ENCODE results near the gene TREML4. TPM values are rescaled to one million over a fixed set of nuclear protein-coding genes. Genes with fewer than 3 reads are reported as not detected.

TREML4 gene
- total and polyA plus RNA-seq, 9 of the 15 experiments (the other 6 are each of a cell fraction or from before 2014, with no cell fraction given) = not detected

DNA sequence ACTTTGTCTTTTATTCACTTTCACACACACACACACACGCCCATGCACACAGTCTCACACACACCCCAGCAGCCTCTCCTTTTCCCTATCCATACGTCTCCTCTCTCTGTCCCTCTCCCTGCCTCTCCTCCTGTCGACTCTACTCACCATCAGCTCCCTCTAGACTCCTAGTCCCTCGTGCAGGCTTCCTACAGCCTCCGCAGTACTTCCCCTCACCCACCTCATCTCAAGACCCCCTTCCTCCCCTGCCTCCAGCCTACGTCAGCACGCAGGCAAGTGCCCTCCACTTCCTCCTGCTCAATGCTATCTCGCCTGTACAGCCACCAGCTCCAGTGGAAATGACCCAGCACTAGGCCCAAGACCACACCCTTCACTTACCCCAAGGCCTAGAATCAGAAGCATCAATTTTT is 26.4 kb upstream of the TREML4 start (continued):
- TF ChIP-seq, protein P1, sequence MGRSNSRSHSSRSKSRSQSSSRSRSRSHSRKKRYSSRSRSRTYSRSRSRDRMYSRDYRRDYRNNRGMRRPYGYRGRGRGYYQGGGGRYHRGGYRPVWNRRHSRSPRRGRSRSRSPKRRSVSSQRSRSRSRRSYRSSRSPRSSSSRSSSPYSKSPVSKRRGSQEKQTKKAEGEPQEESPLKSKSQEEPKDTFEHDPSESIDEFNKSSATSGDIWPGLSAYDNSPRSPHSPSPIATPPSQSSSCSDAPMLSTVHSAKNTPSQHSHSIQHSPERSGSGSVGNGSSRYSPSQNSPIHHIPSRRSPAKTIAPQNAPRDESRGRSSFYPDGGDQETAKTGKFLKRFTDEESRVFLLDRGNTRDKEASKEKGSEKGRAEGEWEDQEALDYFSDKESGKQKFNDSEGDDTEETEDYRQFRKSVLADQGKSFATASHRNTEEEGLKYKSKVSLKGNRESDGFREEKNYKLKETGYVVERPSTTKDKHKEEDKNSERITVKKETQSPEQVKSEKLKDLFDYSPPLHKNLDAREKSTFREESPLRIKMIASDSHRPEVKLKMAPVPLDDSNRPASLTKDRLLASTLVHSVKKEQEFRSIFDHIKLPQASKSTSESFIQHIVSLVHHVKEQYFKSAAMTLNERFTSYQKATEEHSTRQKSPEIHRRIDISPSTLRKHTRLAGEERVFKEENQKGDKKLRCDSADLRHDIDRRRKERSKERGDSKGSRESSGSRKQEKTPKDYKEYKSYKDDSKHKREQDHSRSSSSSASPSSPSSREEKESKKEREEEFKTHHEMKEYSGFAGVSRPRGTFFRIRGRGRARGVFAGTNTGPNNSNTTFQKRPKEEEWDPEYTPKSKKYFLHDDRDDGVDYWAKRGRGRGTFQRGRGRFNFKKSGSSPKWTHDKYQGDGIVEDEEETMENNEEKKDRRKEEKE (IDR thresholded peaks at IDR 0.05; ENCODE audit: borderline replicate concordance in 1 of 2, control insufficient read depth in 1 of 2, low read depth in 2 of 2, low read length in 1 of 2) = no peak
- TF ChIP-seq KDM4B (IDR thresholded peaks at IDR 0.05; ENCODE audit: borderline replicate concordance in 2 of 2, low read depth in 1 of 2) = no peak
- TF ChIP-seq PHF20 (IDR thresholded peaks at IDR 0.05; ENCODE audit: partially characterized antibody) = no peak
- TF ChIP-seq, protein P2, sequence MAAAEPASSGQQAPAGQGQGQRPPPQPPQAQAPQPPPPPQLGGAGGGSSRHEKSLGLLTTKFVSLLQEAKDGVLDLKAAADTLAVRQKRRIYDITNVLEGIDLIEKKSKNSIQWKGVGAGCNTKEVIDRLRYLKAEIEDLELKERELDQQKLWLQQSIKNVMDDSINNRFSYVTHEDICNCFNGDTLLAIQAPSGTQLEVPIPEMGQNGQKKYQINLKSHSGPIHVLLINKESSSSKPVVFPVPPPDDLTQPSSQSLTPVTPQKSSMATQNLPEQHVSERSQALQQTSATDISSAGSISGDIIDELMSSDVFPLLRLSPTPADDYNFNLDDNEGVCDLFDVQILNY (CRISPR knock-in tag; IDR thresholded peaks at IDR 0.05) = no peak
- TF ChIP-seq NCOA2 (IDR thresholded peaks at IDR 0.05; ENCODE audit: partially characterized antibody in 2 of 2) = no peak
- TF ChIP-seq HNRNPH1 (optimal IDR thresholded peaks at IDR 0.05; ENCODE audit: low read depth, low read length) = no peak
- no peak for TF ChIP-seq FOSL1 (tag; conservative IDR thresholded peaks at IDR 0.05)
- TF ChIP-seq, protein P3, sequence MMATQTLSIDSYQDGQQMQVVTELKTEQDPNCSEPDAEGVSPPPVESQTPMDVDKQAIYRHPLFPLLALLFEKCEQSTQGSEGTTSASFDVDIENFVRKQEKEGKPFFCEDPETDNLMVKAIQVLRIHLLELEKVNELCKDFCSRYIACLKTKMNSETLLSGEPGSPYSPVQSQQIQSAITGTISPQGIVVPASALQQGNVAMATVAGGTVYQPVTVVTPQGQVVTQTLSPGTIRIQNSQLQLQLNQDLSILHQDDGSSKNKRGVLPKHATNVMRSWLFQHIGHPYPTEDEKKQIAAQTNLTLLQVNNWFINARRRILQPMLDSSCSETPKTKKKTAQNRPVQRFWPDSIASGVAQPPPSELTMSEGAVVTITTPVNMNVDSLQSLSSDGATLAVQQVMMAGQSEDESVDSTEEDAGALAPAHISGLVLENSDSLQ (IDR thresholded peaks at IDR 0.05) = no peak
- TF ChIP-seq ZNF175 (CRISPR knock-in tag; IDR thresholded peaks at IDR 0.05; ENCODE audit: low read depth) = no peak
- no peak for TF ChIP-seq MEF2A (IDR thresholded peaks at IDR 0.05; ENCODE audit: control insufficient read depth, low read depth, low read length)
- no peak for TF ChIP-seq CSDE1 (IDR thresholded peaks at IDR 0.05)
- no peak for TF ChIP-seq ZBTB8A (IDR thresholded peaks at IDR 0.05; ENCODE audit: partially characterized antibody)
- no peak for TF ChIP-seq MTA1 (IDR thresholded peaks at IDR 0.05; ENCODE audit: borderline replicate concordance)
- no peak for TF ChIP-seq ZNF507 (tag; conservative IDR thresholded peaks at IDR 0.05)
- TF ChIP-seq C11orf30 (IDR thresholded peaks at IDR 0.05; ENCODE audit: low read depth) = peak; percentile 48
- no peak for TF ChIP-seq RAD21 (CRISPR knock-in tag; conservative IDR thresholded peaks at IDR 0.05 in 1 of 2, IDR thresholded peaks at IDR 0.05 in 1 of 2)
- TF ChIP-seq, protein P4, sequence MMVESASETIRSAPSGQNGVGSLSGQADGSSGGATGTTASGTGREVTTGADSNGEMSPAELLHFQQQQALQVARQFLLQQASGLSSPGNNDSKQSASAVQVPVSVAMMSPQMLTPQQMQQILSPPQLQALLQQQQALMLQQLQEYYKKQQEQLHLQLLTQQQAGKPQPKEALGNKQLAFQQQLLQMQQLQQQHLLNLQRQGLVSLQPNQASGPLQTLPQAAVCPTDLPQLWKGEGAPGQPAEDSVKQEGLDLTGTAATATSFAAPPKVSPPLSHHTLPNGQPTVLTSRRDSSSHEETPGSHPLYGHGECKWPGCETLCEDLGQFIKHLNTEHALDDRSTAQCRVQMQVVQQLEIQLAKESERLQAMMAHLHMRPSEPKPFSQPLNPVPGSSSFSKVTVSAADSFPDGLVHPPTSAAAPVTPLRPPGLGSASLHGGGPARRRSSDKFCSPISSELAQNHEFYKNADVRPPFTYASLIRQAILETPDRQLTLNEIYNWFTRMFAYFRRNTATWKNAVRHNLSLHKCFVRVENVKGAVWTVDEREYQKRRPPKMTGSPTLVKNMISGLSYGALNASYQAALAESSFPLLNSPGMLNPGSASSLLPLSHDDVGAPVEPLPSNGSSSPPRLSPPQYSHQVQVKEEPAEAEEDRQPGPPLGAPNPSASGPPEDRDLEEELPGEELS (CRISPR knock-in tag; IDR thresholded peaks at IDR 0.05; ENCODE audit: borderline replicate concordance) = no peak
- no peak for TF ChIP-seq TBL1XR1 (IDR thresholded peaks at IDR 0.05; ENCODE audit: low read length in 2 of 2)
- TF ChIP-seq, protein P5, sequence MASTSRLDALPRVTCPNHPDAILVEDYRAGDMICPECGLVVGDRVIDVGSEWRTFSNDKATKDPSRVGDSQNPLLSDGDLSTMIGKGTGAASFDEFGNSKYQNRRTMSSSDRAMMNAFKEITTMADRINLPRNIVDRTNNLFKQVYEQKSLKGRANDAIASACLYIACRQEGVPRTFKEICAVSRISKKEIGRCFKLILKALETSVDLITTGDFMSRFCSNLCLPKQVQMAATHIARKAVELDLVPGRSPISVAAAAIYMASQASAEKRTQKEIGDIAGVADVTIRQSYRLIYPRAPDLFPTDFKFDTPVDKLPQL (IDR thresholded peaks at IDR 0.05; ENCODE audit: extremely low read depth, insufficient read length) = no peak
- no peak for TF ChIP-seq ZZZ3 (IDR thresholded peaks at IDR 0.05)
- TF ChIP-seq FOXK2 (conservative IDR thresholded peaks at IDR 0.05 in 1 of 2, IDR thresholded peaks at IDR 0.05 in 1 of 2; ENCODE audit: low read depth in 2 of 2) = no peak
